Activated T-helper 17 cell treated with anti-CD3 and anti-CD28 coated beads, Interleukin-2, amount 50 U/mL, for 72 hours (primary cell): ENCODE measurements around the gene TPD52L1. TPM values are rescaled to one million over a fixed set of nuclear protein-coding genes. Genes with fewer than 3 reads are reported as not detected.
A peak's percentile ranks its signal among the peaks of the same experiment; 100 is the strongest.

ENCODE experiments used
- ATAC-seq: fragments of 150-1000 bp; cut with Tn5 transposase; replicated peaks from 2 replicates; pipeline ENCODE4 v1.10.0; 2021; ENCODE audit warnings: mild to moderate bottlenecking, moderate library complexity
- H3K27ac Mint-ChIP-seq: one replicate; pipeline ENCODE4 v1.8.0; 2022; ENCODE audit warnings: mixed read lengths
- H3K27me3 Mint-ChIP-seq: one replicate; pipeline ENCODE4 v1.8.0; 2022; ENCODE audit warnings: mixed read lengths
- H3K36me3 Mint-ChIP-seq: one replicate; pipeline ENCODE4 v1.8.0; 2022; ENCODE audit warnings: low read depth, mild to moderate bottlenecking, mixed read lengths
- H3K4me1 Mint-ChIP-seq: one replicate; pipeline ENCODE4 v1.8.0; 2022; ENCODE audit warnings: mixed read lengths
- H3K4me3 Mint-ChIP-seq: one replicate; pipeline ENCODE4 v1.8.0; 2022; ENCODE audit warnings: mild to moderate bottlenecking, mixed read lengths
- H3K9me3 Mint-ChIP-seq: one replicate; pipeline ENCODE4 v1.8.0; 2022; ENCODE audit warnings: mixed read lengths
- total RNA-seq, 2 donors: library from RNA; stranded (reverse); gene quantifications; one replicate each; pipeline ENCODE4 v1.2.3, GENCODE V29; 2022

The TPD52L1 gene
- total RNA-seq, 2 donors from 2014 or later: 0.58 to 1.1 TPM

DNA sequence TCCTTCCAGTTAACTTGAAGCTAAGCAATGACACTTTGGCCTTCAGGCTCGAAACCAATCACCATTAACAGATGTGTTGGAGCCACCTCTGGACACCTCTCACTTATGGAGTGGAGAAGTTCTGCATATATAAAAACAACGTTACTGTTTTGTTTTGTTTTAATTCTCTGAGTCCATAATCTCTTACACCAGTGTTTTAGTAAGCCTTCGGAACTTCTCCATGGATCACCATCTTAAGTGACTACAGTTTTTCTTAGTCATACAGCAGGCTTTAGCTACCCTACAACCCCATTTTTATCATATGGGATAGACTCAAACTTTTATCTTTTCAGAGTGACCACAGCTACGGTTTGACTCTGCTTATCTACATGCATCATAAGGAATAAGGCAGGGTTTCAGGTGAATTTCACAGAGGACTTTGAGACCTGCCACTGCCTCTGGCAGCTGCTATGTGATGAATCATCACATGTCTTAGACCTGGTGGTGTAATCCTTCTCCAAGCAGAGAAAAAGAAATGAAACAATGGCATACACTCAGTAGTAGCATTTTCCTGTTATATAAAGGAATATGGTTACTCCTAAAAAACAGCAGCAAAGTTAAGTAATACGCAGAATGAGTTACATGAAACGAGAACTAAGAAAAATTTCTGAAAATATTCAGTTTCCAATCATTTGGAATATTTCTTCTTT lies 153.7 kb downstream of the TPD52L1 start:
- H3K36me3 Mint-ChIP-seq: no peaks in the 10 kb centered on the region
- no peak overlapping the region for H3K4me3 Mint-ChIP-seq

DNA sequence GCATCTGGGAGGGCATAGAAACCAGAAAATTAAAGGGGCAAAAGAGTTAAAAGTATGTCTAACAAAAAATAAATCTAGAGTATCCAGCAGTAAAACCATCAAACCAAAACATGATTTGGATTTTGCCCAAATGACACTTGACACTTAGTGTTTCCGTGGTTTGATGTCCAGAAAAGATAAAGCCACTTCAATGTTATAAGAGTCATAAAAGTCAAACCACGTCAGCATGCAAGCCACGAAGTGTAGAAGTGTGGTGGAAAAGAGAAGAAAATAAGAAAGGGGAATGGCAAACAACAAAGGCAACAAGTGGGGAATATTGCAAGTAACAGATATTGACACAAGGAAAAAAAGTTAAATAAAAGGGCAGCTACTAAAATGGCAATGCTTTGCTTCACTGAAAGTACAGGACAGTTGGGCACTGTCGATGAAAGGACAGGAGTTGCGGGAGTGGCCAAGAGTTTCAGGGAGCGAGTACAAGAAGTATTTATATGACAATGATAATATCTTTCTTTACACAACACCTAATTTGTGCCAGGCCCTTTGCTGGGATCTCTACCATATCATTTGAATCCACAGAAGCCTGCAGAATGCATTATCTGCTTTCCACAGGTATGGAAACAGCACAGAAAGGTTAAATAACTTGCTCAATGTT lies 154.5 kb downstream of the TPD52L1 start:
- H3K4me1 Mint-ChIP-seq: no peaks in the 10 kb centered on the region
- peaks cover 5% of the 10 kb centered on the region for H3K27me3 Mint-ChIP-seq
- H3K36me3 Mint-ChIP-seq: no peaks in the 10 kb centered on the region
- ATAC-seq: peak; percentile 52
- no peak overlapping the region for H3K4me3 Mint-ChIP-seq
- peaks cover 3% of the 10 kb centered on the region for H3K9me3 Mint-ChIP-seq
- no peak overlapping the region for H3K27ac Mint-ChIP-seq

More for the DNA sequence above, 153.7 kb downstream of the TPD52L1 start:
- no peak for ATAC-seq
- H3K27me3 Mint-ChIP-seq: peaks cover 2% of the 10 kb centered on the region
- peaks cover 6% of the 10 kb centered on the region for H3K9me3 Mint-ChIP-seq
- H3K27ac Mint-ChIP-seq: no peak overlapping the region
- peaks cover 5% of the 10 kb centered on the region for H3K4me1 Mint-ChIP-seq

DNA sequence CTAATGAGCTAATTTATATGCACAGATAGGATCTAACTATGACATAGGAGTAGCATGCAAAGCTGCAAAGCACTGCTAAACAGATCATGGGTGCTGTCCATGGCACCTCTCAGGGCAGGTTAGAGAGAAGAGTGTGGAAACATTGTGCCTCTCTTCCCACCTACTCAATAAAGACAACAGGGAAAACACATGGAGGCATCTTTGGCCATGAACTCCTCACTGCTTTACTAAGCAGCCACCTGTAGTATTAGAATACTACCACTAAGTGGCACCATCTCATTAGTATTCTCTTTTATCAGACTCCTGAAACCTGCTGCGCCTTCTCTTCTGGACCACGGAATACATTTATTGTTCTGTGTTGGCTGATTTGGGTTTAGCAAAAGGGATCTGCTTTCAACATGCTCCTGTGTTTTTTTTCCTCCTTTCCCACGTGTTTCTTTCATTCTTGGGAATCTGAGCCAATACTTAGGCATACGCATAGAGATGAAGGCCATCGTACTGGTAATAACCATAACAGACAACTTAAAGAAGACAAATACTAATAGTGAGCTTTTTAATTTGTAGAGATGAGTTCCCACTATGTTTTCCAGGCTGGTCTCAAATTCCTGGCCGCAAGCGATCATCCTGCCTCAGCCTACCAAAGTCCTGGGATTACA lies 157.5 kb downstream of the TPD52L1 start:
- Mint-ChIP-seq H3K27me3 (peaks cover 5% of the 10 kb centered on the region), H3K4me1 (no peaks in the 10 kb centered on the region), H3K27ac (no peak overlapping the region), H3K36me3 (no peaks in the 10 kb centered on the region), H3K9me3 (no peaks in the 10 kb centered on the region), H3K4me3 (no peak overlapping the region)
- peak; percentile 67 for ATAC-seq

DNA sequence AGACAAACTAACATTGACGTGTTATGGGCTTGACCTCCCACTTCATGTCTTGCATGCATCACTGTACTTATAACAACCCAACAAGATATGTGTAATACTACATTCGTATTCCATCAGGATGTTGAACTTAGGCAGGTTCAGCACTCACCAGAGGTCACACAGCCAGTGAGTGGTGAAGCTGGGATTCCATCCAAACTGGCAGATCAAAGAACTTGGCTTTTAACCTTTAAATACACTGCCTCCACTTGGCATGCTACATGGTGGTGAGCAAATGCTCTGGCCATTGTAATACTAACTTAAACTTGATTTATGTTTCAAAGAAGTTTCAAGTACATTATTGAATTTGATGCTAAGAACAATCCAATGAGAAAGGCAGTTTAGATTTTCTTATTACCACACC lies 158.9 kb downstream of the TPD52L1 start:
- H3K9me3 Mint-ChIP-seq: no peaks in the 10 kb centered on the region
- no peak overlapping the region for H3K4me3 Mint-ChIP-seq
- no peak for ATAC-seq
- H3K36me3 Mint-ChIP-seq: no peaks in the 10 kb centered on the region
- H3K4me1 Mint-ChIP-seq: no peaks in the 10 kb centered on the region
- H3K27ac Mint-ChIP-seq: no peak overlapping the region
- peaks cover 5% of the 10 kb centered on the region for H3K27me3 Mint-ChIP-seq

DNA sequence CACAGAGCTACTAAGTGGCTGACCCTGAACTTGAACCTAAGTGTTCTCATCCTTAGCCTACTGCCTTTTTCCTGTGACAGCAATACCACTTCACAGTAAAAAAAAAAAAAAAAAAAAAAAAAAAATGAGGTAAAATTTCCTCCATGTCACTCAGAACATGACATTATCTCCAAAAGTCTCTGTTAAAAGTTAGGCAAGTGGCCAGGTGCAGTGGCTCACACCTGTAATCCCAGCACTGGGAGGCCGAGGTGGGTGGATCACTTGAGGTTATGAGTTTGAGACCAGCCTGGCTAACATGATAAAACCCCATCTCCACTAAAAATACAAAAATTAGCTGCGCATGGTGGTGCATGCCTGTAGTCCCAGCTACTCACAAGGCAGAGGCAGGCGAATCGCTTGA lies 159.4 kb downstream of the TPD52L1 start:
- Mint-ChIP-seq H3K27me3 (peaks cover 5% of the 10 kb centered on the region), H3K36me3 (no peaks in the 10 kb centered on the region), H3K27ac (no peak overlapping the region), H3K4me3 (no peak overlapping the region), H3K9me3 (no peaks in the 10 kb centered on the region), H3K4me1 (no peaks in the 10 kb centered on the region)
- ATAC-seq: no peak

Other genes starting within 250 kb of the TPD52L1 start
- 1 to 10 TPM; 1.7 to 5.6 TPM for gene RNF217, start 191.3 kb upstream of the TPD52L1 start, total RNA-seq
- 10 to 100 TPM; 51.5 to 74.4 TPM for gene HDDC2, start 148.2 kb downstream of the TPD52L1 start, total RNA-seq